MM.1S (cell line): ENCODE data around the gene SCGB1A1.

ENCODE experiments used
- CTCF ChIP-seq: fragments of 300-600 bp; sonication (generic); IDR thresholded peaks from 2 replicates; pipeline ENCODE4 v1.5.1; 2016; ENCODE audit warnings: antibody characterized with exemption, low read length, mixed read lengths
- EZH2 ChIP-seq: fragments of 300-600 bp; sonication (generic); optimal IDR thresholded peaks from 2 replicates; pipeline ENCODE3; 2017; ENCODE audit warnings: low read depth, mild to moderate bottlenecking, antibody characterized with exemption, low read length, mixed read lengths
- EZH2phosphoT487 ChIP-seq: fragments of 300-600 bp; sonication (generic); IDR thresholded peaks from 2 replicates; pipeline ENCODE4 v1.6.1; 2018; ENCODE audit warnings: antibody characterized with exemption, low read length

- TF ChIP-seq EZH2 = no peak
- TF ChIP-seq CTCF = no peak
- TF ChIP-seq EZH2phosphoT487 = no peak
Measured at GRCh38 chr11:62452261-62452660, 33.4 kb downstream of the SCGB1A1 start.
